BE2C (cell line): ENCODE data around the gene MBP.

ENCODE experiments used
- DNase-seq: peaks from one replicate; pipeline ENCODE4 v3.0.0-alpha.2; 2020
- H3K27me3 ChIP-seq: fragments of 250-450 bp; sonication (Bioruptor Pico); 2 replicates; pipeline ENCODE4 v1.5.1; 2020; ENCODE audit warnings: mild to moderate bottlenecking
- H3K36me3 ChIP-seq: fragments of 250-450 bp; sonication (Bioruptor Pico); 2 replicates; pipeline ENCODE4 v1.5.1; 2020; ENCODE audit warnings: mild to moderate bottlenecking
- H3K4me1 ChIP-seq: fragments of 250-450 bp; sonication (Bioruptor Pico); 2 replicates; pipeline ENCODE4 v1.5.1; 2020
- H3K4me3 ChIP-seq: 2 replicates; pipeline ENCODE4 v1.5.1; 2011; ENCODE audit warnings: low read depth, low read length
- H3K9me3 ChIP-seq: fragments of 250-450 bp; sonication (Bioruptor Pico); 2 replicates; pipeline ENCODE4 v1.5.1; 2020
- TF ChIP-seq, protein P1 (sequence below): IDR thresholded peaks from 2 replicates; pipeline ENCODE4 v1.5.1; 2012; ENCODE audit warnings: mild to moderate bottlenecking, low read depth, low read length

The MBP gene

DNA sequence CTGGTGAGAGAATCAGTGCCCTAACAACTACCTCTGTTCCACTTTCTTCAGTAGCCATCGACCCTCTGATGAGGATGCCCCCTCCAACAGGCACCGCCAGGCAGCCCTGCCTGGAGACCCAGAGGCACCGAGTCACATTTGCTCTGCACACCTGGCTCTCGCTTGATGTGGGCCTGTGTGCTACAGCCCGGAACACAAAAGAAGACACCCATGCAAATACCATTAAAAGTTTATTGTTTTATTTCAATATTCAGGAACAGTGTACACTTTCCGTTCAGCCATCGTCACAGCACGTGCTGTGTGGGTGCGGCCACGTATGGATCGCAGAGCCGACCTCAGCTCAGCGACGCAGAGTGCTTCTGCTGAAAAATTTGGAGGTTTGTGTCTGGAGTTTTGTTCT is 154.0 kb downstream of the MBP start:
- H3K4me3 ChIP-seq = no peak overlapping the region
- no peaks in the 10 kb centered on the region for H3K9me3 ChIP-seq
- no peaks in the 10 kb centered on the region; the same call in 1 of the 2 replicates for H3K4me1 ChIP-seq
- no peak for DNase-seq
- H3K36me3 ChIP-seq = no peaks in the 10 kb centered on the region
- TF ChIP-seq, protein P1, sequence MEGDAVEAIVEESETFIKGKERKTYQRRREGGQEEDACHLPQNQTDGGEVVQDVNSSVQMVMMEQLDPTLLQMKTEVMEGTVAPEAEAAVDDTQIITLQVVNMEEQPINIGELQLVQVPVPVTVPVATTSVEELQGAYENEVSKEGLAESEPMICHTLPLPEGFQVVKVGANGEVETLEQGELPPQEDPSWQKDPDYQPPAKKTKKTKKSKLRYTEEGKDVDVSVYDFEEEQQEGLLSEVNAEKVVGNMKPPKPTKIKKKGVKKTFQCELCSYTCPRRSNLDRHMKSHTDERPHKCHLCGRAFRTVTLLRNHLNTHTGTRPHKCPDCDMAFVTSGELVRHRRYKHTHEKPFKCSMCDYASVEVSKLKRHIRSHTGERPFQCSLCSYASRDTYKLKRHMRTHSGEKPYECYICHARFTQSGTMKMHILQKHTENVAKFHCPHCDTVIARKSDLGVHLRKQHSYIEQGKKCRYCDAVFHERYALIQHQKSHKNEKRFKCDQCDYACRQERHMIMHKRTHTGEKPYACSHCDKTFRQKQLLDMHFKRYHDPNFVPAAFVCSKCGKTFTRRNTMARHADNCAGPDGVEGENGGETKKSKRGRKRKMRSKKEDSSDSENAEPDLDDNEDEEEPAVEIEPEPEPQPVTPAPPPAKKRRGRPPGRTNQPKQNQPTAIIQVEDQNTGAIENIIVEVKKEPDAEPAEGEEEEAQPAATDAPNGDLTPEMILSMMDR = no peak
- no peaks in the 10 kb centered on the region for H3K27me3 ChIP-seq

DNA sequence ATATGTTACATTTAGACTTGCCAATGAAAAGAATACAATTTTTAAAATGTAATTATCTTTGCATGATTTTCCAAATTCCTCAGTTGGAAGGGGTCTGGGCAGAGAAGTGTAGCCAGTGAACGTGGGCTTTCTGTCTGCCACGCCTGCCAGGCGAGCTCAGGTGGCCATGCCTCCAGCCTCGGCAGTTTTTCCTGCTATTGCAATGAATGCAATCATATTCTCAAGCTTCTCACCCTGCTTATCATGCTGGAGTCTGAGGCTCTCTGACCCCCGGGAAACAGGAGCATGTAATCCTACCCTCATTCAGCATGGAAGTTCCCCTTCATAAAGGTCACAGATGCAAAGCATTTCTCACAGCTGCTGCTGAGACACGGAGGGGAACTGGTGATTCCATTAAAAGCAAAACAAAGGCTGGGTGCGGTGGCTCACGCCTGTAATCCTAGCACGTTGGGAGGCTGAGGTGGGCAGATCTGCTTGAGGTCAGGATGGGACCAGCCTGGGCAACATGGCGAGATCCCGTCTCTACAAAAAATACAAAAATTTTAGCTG is 154.8 kb downstream of the MBP start:
- no peak overlapping the region for H3K4me3 ChIP-seq
- no peaks in the 10 kb centered on the region for H3K36me3 ChIP-seq
- H3K9me3 ChIP-seq = no peaks in the 10 kb centered on the region

DNA sequence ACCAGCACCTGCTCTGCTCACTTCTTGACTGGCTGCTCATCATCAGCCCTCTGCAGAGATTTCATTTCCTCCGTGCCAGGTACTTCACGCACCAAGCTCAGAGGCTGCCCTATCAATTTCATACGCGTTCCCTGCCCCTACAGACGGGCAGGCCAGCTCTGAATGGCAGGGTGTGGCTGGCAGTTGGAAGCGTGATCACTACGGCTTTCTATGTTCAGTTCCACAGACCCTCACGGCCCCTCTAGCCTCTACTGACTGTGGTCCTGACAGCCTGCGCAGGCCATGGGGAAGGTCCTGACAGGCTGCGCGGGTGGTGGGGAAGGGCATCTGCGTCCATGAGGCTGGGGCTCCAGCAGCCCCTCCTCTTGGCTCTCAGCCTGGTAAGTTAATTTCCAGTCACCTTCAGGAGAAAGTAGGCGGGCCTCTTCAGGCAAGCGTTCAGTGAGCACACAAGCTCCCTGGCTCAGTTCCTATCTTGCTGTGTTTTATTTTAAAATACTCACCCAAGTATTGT is 155.4 kb downstream of the MBP start:
- TF ChIP-seq, protein P1 = no peak
- H3K9me3 ChIP-seq = no peaks in the 10 kb centered on the region
- no peaks in the 10 kb centered on the region for H3K36me3 ChIP-seq
- no peak overlapping the region for H3K4me3 ChIP-seq
- no peaks in the 10 kb centered on the region; the same call in 1 of the 2 replicates for H3K4me1 ChIP-seq
- H3K27me3 ChIP-seq = no peaks in the 10 kb centered on the region
- DNase-seq = peak; percentile 44

More for the DNA sequence above, 154.8 kb downstream of the MBP start:
- Histone ChIP-seq H3K4me1 (no peaks in the 10 kb centered on the region; the same call in 1 of the 2 replicates), H3K27me3 (no peaks in the 10 kb centered on the region)
- TF ChIP-seq, protein P1 = no peak
- DNase-seq = no peak

DNA sequence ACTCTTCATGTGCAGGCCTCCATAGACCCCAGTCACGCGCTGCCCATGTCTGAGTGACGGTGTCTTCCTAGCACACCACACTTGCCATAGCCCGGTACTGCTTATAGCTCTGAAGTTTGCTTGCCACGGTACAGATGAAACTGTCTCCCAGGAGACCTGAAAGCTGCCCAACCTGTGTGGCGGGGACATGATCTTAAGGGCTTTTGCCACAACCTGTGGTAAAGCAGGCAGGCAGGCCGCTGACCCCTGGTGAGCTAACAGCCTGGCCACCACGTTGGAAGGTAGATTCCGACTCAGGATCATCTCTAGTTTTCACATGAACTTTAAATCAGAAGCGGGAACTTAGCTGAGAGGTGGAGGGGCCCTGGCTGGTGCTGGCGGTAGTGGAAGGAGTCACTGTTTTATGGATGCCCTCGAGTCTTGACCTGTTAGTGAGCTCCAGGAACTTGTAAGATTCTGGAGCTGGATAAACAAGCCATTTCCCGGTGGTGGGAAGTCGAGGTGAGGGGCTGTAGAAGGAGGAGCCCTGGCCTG is 156.9 kb downstream of the MBP start:
- Histone ChIP-seq H3K9me3 (no peaks in the 10 kb centered on the region), H3K27me3 (no peaks in the 10 kb centered on the region), H3K4me1 (no peaks in the 10 kb centered on the region), H3K36me3 (no peaks in the 10 kb centered on the region), H3K4me3 (no peak overlapping the region)
- no peak for DNase-seq
- TF ChIP-seq, protein P1 = no peak

DNA sequence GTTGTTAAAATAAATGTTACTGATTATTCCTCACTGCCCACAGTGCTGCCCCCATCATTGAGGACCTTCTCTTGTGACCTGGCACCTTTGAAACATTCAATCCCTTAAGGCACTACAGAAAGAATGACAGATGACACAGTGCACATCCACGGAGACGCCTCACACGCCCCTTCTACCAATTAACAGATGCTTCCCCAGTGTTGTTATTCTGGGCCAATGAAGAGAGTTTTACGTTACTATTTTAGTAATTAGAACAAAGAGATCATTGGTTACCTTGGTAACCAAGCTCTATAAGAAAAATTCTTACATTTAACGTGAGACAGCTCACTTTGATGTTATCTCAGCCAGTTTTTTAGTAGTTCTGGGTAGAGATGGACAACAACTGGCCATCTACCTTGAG is 158.2 kb downstream of the MBP start:
- no peak for DNase-seq
- H3K4me3 ChIP-seq = no peak overlapping the region
- no peaks in the 10 kb centered on the region for H3K27me3 ChIP-seq
- H3K4me1 ChIP-seq = no peaks in the 10 kb centered on the region
- H3K9me3 ChIP-seq = no peaks in the 10 kb centered on the region
- H3K36me3 ChIP-seq = no peaks in the 10 kb centered on the region
- TF ChIP-seq, protein P1 = no peak

DNA sequence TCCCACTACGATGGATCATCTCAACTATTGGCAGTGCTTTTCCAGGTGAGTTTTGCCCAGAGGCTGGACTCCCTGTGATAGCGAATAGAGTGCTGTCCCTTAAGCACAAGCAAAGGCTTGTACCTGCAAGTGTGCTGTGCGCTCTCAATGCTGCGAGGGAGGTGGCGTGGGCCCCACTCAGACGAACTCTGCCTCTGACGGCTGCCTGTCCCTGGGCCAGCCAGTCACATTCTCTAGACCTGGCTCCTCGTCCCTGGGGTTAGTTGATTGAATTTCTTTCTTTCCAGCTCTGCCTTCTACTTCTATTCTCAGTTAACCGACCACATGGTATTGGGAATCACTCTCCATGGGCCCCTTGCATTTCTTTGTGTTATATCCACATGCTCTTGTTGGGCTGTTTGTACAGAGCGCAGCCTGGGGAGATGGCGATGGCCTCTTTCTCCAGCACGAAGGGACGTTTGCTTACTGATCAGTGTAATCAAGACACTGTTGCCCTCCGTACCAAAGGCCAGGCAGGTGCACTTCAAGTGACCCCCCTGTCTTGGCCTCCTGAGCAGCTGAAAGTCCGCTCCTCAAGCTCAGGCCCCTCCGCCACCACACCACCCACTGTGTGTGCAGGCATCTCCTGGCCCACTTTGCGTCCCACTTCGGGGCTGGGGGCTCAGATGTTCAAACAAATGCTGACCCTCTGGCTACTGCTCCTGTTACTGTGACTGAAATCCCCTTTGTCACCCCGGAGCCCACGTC is 158.9 kb downstream of the MBP start:
- H3K27me3 ChIP-seq = no peaks in the 10 kb centered on the region
- no peaks in the 10 kb centered on the region for H3K9me3 ChIP-seq
- H3K4me3 ChIP-seq = no peak overlapping the region
- H3K4me1 ChIP-seq = no peaks in the 10 kb centered on the region
- no peak for DNase-seq
- no peaks in the 10 kb centered on the region for H3K36me3 ChIP-seq
- TF ChIP-seq, protein P1 = no peak
